ENCODE data around the gene UVRAG.

GRCh38 chr11:76085270-76085669, 270.3 kb downstream of the UVRAG start:
- no peak for TF ChIP-seq CTCF (IDR thresholded peaks at IDR 0.05; ENCODE audit: low read length)
- TF ChIP-seq EZH2 (optimal IDR thresholded peaks at IDR 0.05; ENCODE audit: low read depth, low read length), result no peak
- no peak for TF ChIP-seq EZH2phosphoT487 (IDR thresholded peaks at IDR 0.05; ENCODE audit: low read length)
